Keratinocyte (primary cell): ENCODE results near the gene ZBTB7B. TPM values are rescaled to one million over a fixed set of nuclear protein-coding genes. Genes with fewer than 3 reads are reported as not detected.
"Not testable (repeated sequence)": the region's sequence is repeated elsewhere in the genome, so short reads cannot be mapped to it uniquely, and the experiment has no call there.

Experiments
- DNase-seq: peaks from one replicate; pipeline ENCODE4 v3.0.0-alpha.2; 2011; ENCODE audit warnings: low read depth, missing footprints, low spot score
- FAIRE-seq: peaks from 2 replicates; lab custom pipeline; 2011; peaks lifted over from hg19 to GRCh38; lab: Jason Lieb, UNC
- H2AFZ ChIP-seq: 2 replicates; pipeline ENCODE4 v1.6.0; 2012; ENCODE audit warnings: low read length, control low read depth, inconsistent platforms; ENCODE audit not compliant: control insufficient read depth
- H3K27ac ChIP-seq: 2 replicates; pipeline ENCODE4 v1.5.1; 2011; ENCODE audit warnings: low read length; ENCODE audit not compliant: control insufficient read depth, insufficient read depth
- H3K27me3 ChIP-seq: 3 replicates; pipeline ENCODE4 v1.6.0; 2011; ENCODE audit warnings: low read length; ENCODE audit not compliant: control insufficient read depth, insufficient read depth; ENCODE audit errors: extremely low read depth
- H3K36me3 ChIP-seq, 2 experiments: 2 replicates in 1 of 2; 3 replicates in 1 of 2; pipeline ENCODE4 v1.5.1; 2011; ENCODE audit warnings: low read length in 2 of 2, mild to moderate bottlenecking in 1 of 2; ENCODE audit not compliant: control insufficient read depth in 2 of 2, insufficient read depth in 2 of 2; ENCODE audit errors: extremely low read depth in 1 of 2
- H3K4me1 ChIP-seq: 3 replicates; pipeline ENCODE4 v1.5.1; 2011; ENCODE audit warnings: low read length; ENCODE audit not compliant: control insufficient read depth, insufficient read depth; ENCODE audit errors: extremely low read depth
- H3K4me2 ChIP-seq: 3 replicates; pipeline ENCODE4 v1.6.0; 2011; ENCODE audit warnings: low read depth, low read length; ENCODE audit not compliant: control insufficient read depth, insufficient read depth; ENCODE audit errors: extremely low read depth
- H3K4me3 ChIP-seq, 3 experiments: fragments of 200-600 bp in 1 of 3; sonication (generic) in 1 of 3; 2 replicates in 2 of 3; 3 replicates in 1 of 3; pipeline ENCODE4 v1.5.1; 2011 to 2016; ENCODE audit warnings: low read length in 3 of 3, mild to moderate bottlenecking in 3 of 3, control low read depth in 2 of 3, inconsistent platforms in 1 of 3, low read depth in 1 of 3, mixed read lengths in 1 of 3, mixed run types in 1 of 3, moderate library complexity in 1 of 3; ENCODE audit not compliant: control insufficient read depth in 2 of 3, insufficient read depth in 2 of 3; ENCODE audit errors: extremely low read depth in 1 of 3
- H3K79me2 ChIP-seq: 2 replicates; pipeline ENCODE4 v1.6.0; 2012; ENCODE audit warnings: low read length; ENCODE audit not compliant: control insufficient read depth, insufficient read depth
- H3K9ac ChIP-seq: 3 replicates; pipeline ENCODE4 v1.6.0; 2011; ENCODE audit warnings: low read length; ENCODE audit not compliant: control insufficient read depth, insufficient read depth; ENCODE audit errors: extremely low read depth
- H3K9me1 ChIP-seq: 3 replicates; pipeline ENCODE4 v1.6.0; 2011; ENCODE audit warnings: low read length; ENCODE audit not compliant: control insufficient read depth, insufficient read depth; ENCODE audit errors: extremely low read depth
- H3K9me3 ChIP-seq: 2 replicates; pipeline ENCODE4 v1.5.1; 2012; ENCODE audit warnings: low read depth, low read length; ENCODE audit not compliant: control insufficient read depth
- H4K20me1 ChIP-seq: 3 replicates; pipeline ENCODE4 v1.6.0; 2011; ENCODE audit warnings: low read length; ENCODE audit not compliant: control insufficient read depth, insufficient read depth; ENCODE audit errors: extremely low read depth
- EZH2 ChIP-seq: IDR thresholded peaks from one replicate; pipeline ENCODE4 v1.6.1; 2012; ENCODE audit warnings: inconsistent platforms, mild to moderate bottlenecking, low read length, moderate library complexity
- dilution Hi-C: fragments of 300-500 bp; cut with MboI; formaldehyde crosslinking; loops from one replicate; pipeline ENCODE4 v1.7.0; 2020; ENCODE audit warnings: low sequenced_read_pairs; ENCODE audit not compliant: extremely low pct_ligation_motif_present
- polyA plus RNA-seq, 5 experiments: library from polyadenylated mRNA; depleted of rRNA in 3 of 5; stranded (reverse) in 3 of 5; stranded (forward) in 1 of 5; unstranded in 1 of 5; fragments of >200 nt; gene quantifications; 1 replicate in 1 of 5; 2 replicates in 3 of 5; 3 replicates in 1 of 5; pipeline versions ENCODE4 v1.2.1 to v1.2.3, GENCODE V29; 2011 to 2012; ENCODE audit warnings: missing spikeins in 2 of 5, low read depth in 1 of 5, low replicate concordance in 1 of 5
- TF ChIP-seq, protein P1 (sequence below), 3 experiments: IDR thresholded peaks in 1 of 3; conservative IDR thresholded peaks in 1 of 3; optimal IDR thresholded peaks in 1 of 3; 2 replicates in 2 of 3; 3 replicates in 1 of 3; pipeline versions ENCODE3 to v1.5.1; 2011; ENCODE audit warnings: low read length in 3 of 3, mild to moderate bottlenecking in 3 of 3, moderate library complexity in 2 of 3, control low read depth in 1 of 3, inconsistent platforms in 1 of 3; ENCODE audit not compliant: insufficient read depth in 2 of 3; ENCODE audit errors: extremely low read depth in 1 of 3

Gene ZBTB7B
- polyA plus RNA-seq, 1 donor (not counting 4 experiments of a cell fraction or from before 2014, with no cell fraction given) = 20.9 TPM

DNA sequence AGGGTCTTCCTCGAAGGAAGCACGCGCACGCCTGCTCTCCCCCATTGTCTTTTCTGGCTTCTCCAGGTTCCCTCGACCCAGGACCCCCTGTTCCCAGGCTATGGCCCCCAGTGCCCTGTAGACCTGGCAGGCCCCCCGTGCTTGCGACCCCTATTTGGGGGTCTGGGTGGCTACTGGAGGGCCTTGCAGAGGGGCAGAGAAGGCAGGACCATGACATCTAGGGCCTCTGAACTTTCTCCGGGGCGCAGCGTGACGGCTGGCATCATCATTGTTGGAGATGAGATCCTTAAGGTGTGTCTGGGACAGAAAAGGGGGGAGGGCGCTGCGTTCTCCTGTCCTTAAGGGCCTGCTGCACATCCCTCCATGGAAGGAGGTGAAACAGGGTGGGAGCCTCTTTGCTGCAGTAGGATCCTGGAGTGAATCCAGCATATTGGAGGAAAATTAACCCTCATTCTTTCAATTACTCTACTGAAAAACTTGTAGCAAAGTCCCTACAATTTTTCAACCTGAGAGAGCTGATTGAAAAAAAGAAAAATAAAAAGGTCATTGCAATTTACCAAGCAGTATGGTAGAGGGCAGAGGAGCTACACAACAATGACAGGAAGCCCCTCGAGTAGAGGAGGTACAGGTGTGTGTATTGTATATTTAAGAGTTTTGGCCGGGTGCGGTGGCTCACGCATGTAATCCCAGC, 18.7 kb upstream of the ZBTB7B start:
- no peak for TF ChIP-seq EZH2
- TF ChIP-seq, protein P1, sequence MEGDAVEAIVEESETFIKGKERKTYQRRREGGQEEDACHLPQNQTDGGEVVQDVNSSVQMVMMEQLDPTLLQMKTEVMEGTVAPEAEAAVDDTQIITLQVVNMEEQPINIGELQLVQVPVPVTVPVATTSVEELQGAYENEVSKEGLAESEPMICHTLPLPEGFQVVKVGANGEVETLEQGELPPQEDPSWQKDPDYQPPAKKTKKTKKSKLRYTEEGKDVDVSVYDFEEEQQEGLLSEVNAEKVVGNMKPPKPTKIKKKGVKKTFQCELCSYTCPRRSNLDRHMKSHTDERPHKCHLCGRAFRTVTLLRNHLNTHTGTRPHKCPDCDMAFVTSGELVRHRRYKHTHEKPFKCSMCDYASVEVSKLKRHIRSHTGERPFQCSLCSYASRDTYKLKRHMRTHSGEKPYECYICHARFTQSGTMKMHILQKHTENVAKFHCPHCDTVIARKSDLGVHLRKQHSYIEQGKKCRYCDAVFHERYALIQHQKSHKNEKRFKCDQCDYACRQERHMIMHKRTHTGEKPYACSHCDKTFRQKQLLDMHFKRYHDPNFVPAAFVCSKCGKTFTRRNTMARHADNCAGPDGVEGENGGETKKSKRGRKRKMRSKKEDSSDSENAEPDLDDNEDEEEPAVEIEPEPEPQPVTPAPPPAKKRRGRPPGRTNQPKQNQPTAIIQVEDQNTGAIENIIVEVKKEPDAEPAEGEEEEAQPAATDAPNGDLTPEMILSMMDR (optimal IDR thresholded peaks at IDR 0.05 in 1 of 3, IDR thresholded peaks at IDR 0.05 in 1 of 3, conservative IDR thresholded peaks at IDR 0.05 in 1 of 3; ENCODE audit: extremely low read depth in 1 of 3, insufficient read depth in 2 of 3, low read length in 3 of 3) = no peak
- peaks cover 21% of the 10 kb centered on the region for H3K4me1 ChIP-seq
- H3K4me2 ChIP-seq = peak overlapping the region; percentile 97
- H3K79me2 ChIP-seq = peaks cover 35% of the 10 kb centered on the region
- H3K9me1 ChIP-seq = no peaks in the 10 kb centered on the region
- dilution Hi-C loops = no loop called here
- peak overlapping the region; percentile 92 for H3K9ac ChIP-seq
- FAIRE-seq (no peak), DNase-seq (no peak)
- H3K27ac ChIP-seq = peak overlapping the region; percentile 89
- no peaks in the 10 kb centered on the region for H3K9me3 ChIP-seq
- H3K36me3 ChIP-seq = peaks cover 13 to 18% of the 10 kb centered on the region in 2 experiments
- peaks cover 3% of the 10 kb centered on the region for H4K20me1 ChIP-seq
- peak overlapping the region; percentile 43 for H2AFZ ChIP-seq
- peak overlapping the region; percentile 63 to 100 (median 99) for H3K4me3 ChIP-seq
- no peaks in the 10 kb centered on the region for H3K27me3 ChIP-seq

DNA sequence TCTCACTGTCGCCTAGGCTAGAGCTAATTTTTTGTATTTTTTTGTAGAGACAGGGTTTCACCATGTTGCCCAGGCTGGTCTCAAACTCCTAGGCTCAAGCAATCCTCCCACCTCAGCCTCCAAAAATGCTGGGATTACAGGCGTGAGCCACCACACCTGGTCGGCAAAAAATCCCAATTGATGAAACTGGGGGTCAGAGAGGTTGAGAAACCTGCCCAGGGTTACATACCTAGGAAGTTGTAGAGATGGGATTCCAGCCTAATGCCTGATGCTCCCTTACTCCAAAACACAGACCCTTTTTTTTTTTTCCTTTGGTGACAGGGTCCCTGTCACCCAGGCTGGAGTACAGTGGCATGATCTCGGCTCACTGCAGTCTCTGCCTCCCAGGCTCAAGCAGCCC, 15.9 kb upstream of the ZBTB7B start:
- H3K9me3 ChIP-seq, H3K9ac ChIP-seq, H3K4me2 ChIP-seq, H3K27ac ChIP-seq, dilution Hi-C loops, H2AFZ ChIP-seq, H4K20me1 ChIP-seq, FAIRE-seq, H3K27me3 ChIP-seq, DNase-seq, H3K9me1 ChIP-seq, H3K4me3 ChIP-seq: not testable (repeated sequence)
- peaks cover 21% of the 10 kb centered on the region for H3K4me1 ChIP-seq
- peaks cover 38% of the 10 kb centered on the region for H3K79me2 ChIP-seq
- H3K36me3 ChIP-seq = peaks cover 23 to 28% of the 10 kb centered on the region in 2 experiments
